Cardiac muscle cell (in vitro differentiated cells and primary cell): ENCODE measurements around the gene USP12. TPM values are rescaled to one million over a fixed set of nuclear protein-coding genes. Genes with fewer than 3 reads are reported as not detected.

Source experiments
- DNase-seq, 2 donors: peaks; one replicate each; pipeline versions ENCODE4 v3.0.0 to v3.0.0-alpha.2; 2010 to 2017; ENCODE audit warnings: low read depth in 1 of 2, low spot score in 1 of 2
- H3K27ac ChIP-seq: fragments of 200-600 bp; sonication (generic); 2 replicates; pipeline ENCODE4 v1.5.1; 2016
- H3K27me3 ChIP-seq: fragments of 200-600 bp; sonication (generic); 2 replicates; pipeline ENCODE4 v1.6.0; 2016; ENCODE audit warnings: control low read depth
- H3K36me3 ChIP-seq: fragments of 200-600 bp; sonication (generic); 2 replicates; pipeline ENCODE4 v1.5.1; 2016; ENCODE audit warnings: control low read depth
- H3K4me1 ChIP-seq: fragments of 200-600 bp; sonication (generic); 2 replicates; pipeline ENCODE4 v1.8.1; 2017; ENCODE audit warnings: low read depth, mild to moderate bottlenecking, mixed run types
- H3K4me3 ChIP-seq: fragments of 200-600 bp; sonication (generic); 2 replicates; pipeline ENCODE4 v1.5.1; 2016; ENCODE audit warnings: mild to moderate bottlenecking
- H3K9me3 ChIP-seq: fragments of 200-600 bp; sonication (generic); 2 replicates; pipeline ENCODE4 v1.5.1; 2017; ENCODE audit warnings: low read depth, mild to moderate bottlenecking, control low read depth
- polyA plus RNA-seq: library from polyadenylated mRNA; unstranded; fragments of >200 nt; fragmentation: Nextera tagmentation; extraction: Ambion mirVana; gene quantifications from 2 replicates; pipeline ENCODE4 v1.2.1, GENCODE V29; 2016
- total RNA-seq: library from RNA; depleted of rRNA; stranded (reverse); fragments of >200 nt; gene quantifications from 2 replicates; pipeline ENCODE4 v1.2.3, GENCODE V29; 2016
- TF ChIP-seq, protein P1 (sequence below): IDR thresholded peaks from 2 replicates; pipeline ENCODE4 v1.5.1; 2012; ENCODE audit warnings: low read depth, mild to moderate bottlenecking, low read length

Gene USP12
- total and polyA plus RNA-seq, 2 experiments from 2014 or later: 7.5 to 10.1 TPM

DNA sequence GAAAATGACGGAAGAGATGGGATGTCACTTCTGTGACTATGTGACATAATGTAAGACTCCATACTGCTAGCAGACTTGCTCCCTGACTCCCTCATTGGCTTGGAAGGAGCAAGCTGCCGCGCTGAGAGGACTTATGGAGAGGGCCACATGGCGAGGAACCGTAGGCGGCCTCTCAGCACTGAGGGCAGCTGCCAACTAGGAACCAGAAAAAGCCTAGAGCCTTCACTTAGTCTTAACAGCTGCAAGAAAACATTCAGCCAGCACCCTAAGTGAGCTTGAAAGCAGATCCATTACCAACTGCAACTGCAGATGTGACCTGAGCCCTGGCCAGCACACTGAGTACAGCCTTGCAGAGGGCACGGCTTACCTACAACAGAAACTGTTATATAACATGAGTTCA, 33.9 kb downstream of the USP12 start:
- Histone ChIP-seq H3K9me3 (peaks cover 6% of the 10 kb centered on the region), H3K36me3 (no peaks in the 10 kb centered on the region), H3K4me3 (no peak overlapping the region), H3K27me3 (no peaks in the 10 kb centered on the region), H3K27ac (peak overlapping the region; percentile 57), H3K4me1 (no peaks in the 10 kb centered on the region)
- TF ChIP-seq, protein P1, sequence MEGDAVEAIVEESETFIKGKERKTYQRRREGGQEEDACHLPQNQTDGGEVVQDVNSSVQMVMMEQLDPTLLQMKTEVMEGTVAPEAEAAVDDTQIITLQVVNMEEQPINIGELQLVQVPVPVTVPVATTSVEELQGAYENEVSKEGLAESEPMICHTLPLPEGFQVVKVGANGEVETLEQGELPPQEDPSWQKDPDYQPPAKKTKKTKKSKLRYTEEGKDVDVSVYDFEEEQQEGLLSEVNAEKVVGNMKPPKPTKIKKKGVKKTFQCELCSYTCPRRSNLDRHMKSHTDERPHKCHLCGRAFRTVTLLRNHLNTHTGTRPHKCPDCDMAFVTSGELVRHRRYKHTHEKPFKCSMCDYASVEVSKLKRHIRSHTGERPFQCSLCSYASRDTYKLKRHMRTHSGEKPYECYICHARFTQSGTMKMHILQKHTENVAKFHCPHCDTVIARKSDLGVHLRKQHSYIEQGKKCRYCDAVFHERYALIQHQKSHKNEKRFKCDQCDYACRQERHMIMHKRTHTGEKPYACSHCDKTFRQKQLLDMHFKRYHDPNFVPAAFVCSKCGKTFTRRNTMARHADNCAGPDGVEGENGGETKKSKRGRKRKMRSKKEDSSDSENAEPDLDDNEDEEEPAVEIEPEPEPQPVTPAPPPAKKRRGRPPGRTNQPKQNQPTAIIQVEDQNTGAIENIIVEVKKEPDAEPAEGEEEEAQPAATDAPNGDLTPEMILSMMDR: no peak
- DNase-seq: no peak

DNA sequence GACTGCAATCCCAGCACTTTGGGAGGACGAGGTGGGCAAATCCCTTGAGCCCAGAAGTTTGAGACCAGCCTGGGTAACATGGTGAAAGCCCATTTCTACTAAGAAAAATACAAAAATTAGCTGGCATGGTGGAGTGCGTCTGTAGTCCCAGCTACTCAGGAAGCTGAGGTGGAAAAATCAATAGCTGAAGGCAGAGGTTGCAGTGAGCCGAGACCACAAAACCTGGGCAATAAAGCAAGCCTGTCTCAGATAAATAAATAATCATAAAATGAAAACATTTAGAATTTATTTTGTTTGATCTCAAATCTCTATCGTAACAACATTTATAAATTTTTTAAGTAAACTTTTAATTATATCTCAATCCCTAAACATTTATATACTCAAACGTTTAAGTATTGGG, 36.6 kb downstream of the USP12 start:
- Histone ChIP-seq H3K36me3 (no peaks in the 10 kb centered on the region), H3K9me3 (peaks cover 2% of the 10 kb centered on the region), H3K27ac (no peak overlapping the region), H3K4me3 (no peak overlapping the region), H3K27me3 (no peaks in the 10 kb centered on the region), H3K4me1 (no peaks in the 10 kb centered on the region)
- TF ChIP-seq, protein P1: no peak
- DNase-seq: no peak

DNA sequence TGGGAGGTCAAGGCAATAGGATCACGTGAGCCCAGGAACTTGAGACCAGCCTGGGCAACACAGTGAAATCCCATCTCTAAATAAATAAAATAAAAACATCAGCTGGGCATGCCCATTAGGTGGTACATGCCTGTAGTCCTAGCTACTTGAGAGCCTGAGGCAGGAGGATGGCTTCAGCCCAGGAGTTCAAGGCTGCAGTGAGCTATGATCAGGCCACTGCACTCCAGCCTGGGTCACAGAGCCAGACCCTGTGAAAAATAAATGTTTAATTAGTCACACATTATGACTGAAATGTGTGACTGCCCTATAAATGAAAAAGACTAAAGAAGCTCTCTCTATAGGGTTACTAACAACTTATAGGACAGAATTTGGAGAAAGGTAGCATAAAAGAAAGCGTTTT, 37.7 kb downstream of the USP12 start:
- DNase-seq: no peak
- H3K36me3 ChIP-seq: no peaks in the 10 kb centered on the region
- no peaks in the 10 kb centered on the region for H3K4me1 ChIP-seq
- H3K27me3 ChIP-seq: no peaks in the 10 kb centered on the region
- no peaks in the 10 kb centered on the region for H3K9me3 ChIP-seq
- no peak overlapping the region for H3K4me3 ChIP-seq
- TF ChIP-seq, protein P1: no peak
- H3K27ac ChIP-seq: no peak overlapping the region

DNA sequence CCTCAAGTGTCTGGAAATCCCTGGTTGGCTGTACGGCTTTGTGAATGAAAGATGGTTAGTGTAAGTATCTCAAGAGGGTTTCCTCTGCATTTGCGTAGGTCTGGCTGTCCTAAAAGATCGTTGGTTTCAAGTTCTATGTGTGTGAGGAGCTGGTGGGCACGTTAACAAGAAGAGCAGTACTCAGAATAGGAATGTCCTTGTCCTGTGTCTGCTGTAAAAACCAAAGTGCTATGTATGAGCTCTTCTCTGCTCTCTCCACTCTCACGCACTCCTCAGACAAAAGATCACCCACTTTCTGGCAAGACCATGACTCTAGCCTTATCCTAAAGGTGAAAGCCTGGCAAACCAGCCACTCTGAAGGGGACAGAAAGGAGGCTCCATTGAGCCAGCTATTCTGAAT, 39.1 kb downstream of the USP12 start:
- DNase-seq: no peak
- H3K9me3 ChIP-seq: no peaks in the 10 kb centered on the region
- no peaks in the 10 kb centered on the region for H3K36me3 ChIP-seq
- H3K4me1 ChIP-seq: no peaks in the 10 kb centered on the region
- no peak overlapping the region for H3K27ac ChIP-seq
- TF ChIP-seq, protein P1: no peak
- H3K4me3 ChIP-seq: no peak overlapping the region
- H3K27me3 ChIP-seq: no peaks in the 10 kb centered on the region

DNA sequence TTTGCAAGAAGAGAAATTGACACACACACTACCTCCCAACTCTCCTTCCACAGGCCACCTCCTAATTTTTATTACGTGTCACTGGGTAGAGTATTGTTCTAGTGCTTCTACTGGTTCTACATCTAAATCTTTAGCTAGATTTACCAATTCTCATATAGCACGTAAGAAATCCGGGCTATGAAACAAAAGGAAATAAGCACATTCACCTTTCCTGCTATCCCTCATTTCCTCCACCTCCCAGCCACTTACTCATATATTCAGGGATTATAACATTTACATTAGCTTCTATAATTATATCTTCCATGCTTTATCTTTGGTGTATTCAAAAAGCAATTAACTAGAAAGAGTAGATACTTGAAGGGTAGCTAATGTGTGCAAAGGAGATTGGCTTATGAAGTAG, 39.7 kb downstream of the USP12 start:
- no peak overlapping the region for H3K4me3 ChIP-seq
- no peaks in the 10 kb centered on the region for H3K27me3 ChIP-seq
- no peaks in the 10 kb centered on the region for H3K36me3 ChIP-seq
- no peaks in the 10 kb centered on the region for H3K4me1 ChIP-seq
- H3K27ac ChIP-seq: no peak overlapping the region
- no peaks in the 10 kb centered on the region for H3K9me3 ChIP-seq
- no peak for DNase-seq
- TF ChIP-seq, protein P1: no peak
